K562 (cell line): ENCODE results near the gene ACTL7B. TPM values are rescaled to one million over a fixed set of nuclear protein-coding genes. Genes with fewer than 3 reads are reported as not detected.

ENCODE experiments used
- ATAC-seq: fragments of 200-7000 bp; cut with Tn5 transposase; 3 replicates; pipeline ENCODE4 v1.9.1; 2020; ENCODE audit warnings: moderate library complexity
- BruUV-seq: library from RNA; stranded (reverse); fragments of 400-500 nt; replicated peaks from 2 replicates; lab custom pipeline; 2021; lab: Mats Ljungman, UMichigan
- CTCF ChIA-PET: fragments of 300-600 bp; formaldehyde crosslinking; extraction: SDS; loops from one replicate; lab custom pipeline; 2021; ENCODE audit warnings: low intra/inter-chr PET ratio; lab: Yijun Ruan, JAX
- POLR2A ChIA-PET: fragments of 300-600, 350-650 bp; sonication (Branson Sonifier 250); formaldehyde crosslinking; extraction: SDS; loops from one replicate; lab custom pipeline; 2021; ENCODE audit warnings: antibody characterized with exemption, inconsistent platforms; lab: Yijun Ruan, JAX
- DNase-seq, 4 experiments: peaks; one replicate each; pipeline versions ENCODE4 v3.0.0 to v3.0.0-alpha.2; 2011 to 2018; ENCODE audit warnings: low spot score in 3 of 4, mixed read lengths in 3 of 4; ENCODE audit errors: extremely low read depth in 1 of 4
- FAIRE-seq: peaks from 2 replicates; lab custom pipeline; 2011; peaks lifted over from hg19 to GRCh38; lab: Jason Lieb, UNC
- H2AFZ ChIP-seq: 2 replicates; pipeline ENCODE4 v1.6.0; 2011; ENCODE audit warnings: low read depth, low read length, control low read depth, inconsistent platforms
- H3K27ac ChIP-seq: fragments of 200-600 bp; 3 replicates; pipeline ENCODE4 v1.8.0; 2011; ENCODE audit warnings: low read depth, mild to moderate bottlenecking, control low read depth, inconsistent platforms, low read length, moderate library complexity, mixed read lengths; ENCODE audit errors: extremely low read depth
- H3K27me3 ChIP-seq, 2 experiments: fragments of 300-600 bp in 1 of 2; 2 replicates in 1 of 2; 3 replicates in 1 of 2; pipeline versions ENCODE4 v1.6.0 to v1.8.0; 2011; ENCODE audit warnings: inconsistent platforms in 2 of 2, low read length in 2 of 2, mild to moderate bottlenecking in 1 of 2, mixed read lengths in 1 of 2, moderate library complexity in 1 of 2; ENCODE audit not compliant: control insufficient read depth in 2 of 2, insufficient read depth in 2 of 2
- H3K36me3 ChIP-seq: fragments of 300-600 bp; 3 replicates; pipeline ENCODE4 v1.8.0; 2011; ENCODE audit warnings: mild to moderate bottlenecking, low read length, inconsistent platforms; ENCODE audit not compliant: control insufficient read depth, insufficient read depth
- H3K4me1 ChIP-seq, 2 experiments: fragments of 200-600 bp in 1 of 2; replicated peaks in 1 of 2; 2 replicates in 1 of 2; 3 replicates in 1 of 2; pipeline versions ENCODE4 v1.5.1 to v1.8.0; 2011; ENCODE audit warnings: inconsistent platforms in 2 of 2, low read length in 2 of 2, mild to moderate bottlenecking in 1 of 2, mixed read lengths in 1 of 2, moderate library complexity in 1 of 2; ENCODE audit not compliant: control insufficient read depth in 2 of 2, insufficient read depth in 2 of 2
- H3K4me2 ChIP-seq: 2 replicates; pipeline ENCODE4 v1.6.1; 2011; ENCODE audit warnings: low read length, control low read depth, inconsistent platforms, mixed read lengths; ENCODE audit not compliant: insufficient read depth
- H3K4me3 ChIP-seq: fragments of 200-600 bp; sonication (generic), shearing (Covaris generic); 2 replicates; pipeline ENCODE4 v1.5.1; 2016; ENCODE audit warnings: control low read depth, inconsistent platforms
- H3K79me2 ChIP-seq: fragments of 200-600 bp; 3 replicates; pipeline ENCODE4 v1.8.0; 2011; ENCODE audit warnings: low read length, inconsistent platforms; ENCODE audit not compliant: control insufficient read depth, insufficient read depth
- H3K9ac ChIP-seq, 2 experiments: 2 replicates each; pipeline versions ENCODE4 v1.6.0 to v1.6.1; 2011; ENCODE audit warnings: low read depth in 2 of 2, low read length in 2 of 2, control low read depth in 1 of 2, inconsistent platforms in 1 of 2, mild to moderate bottlenecking in 1 of 2, mixed read lengths in 1 of 2; ENCODE audit not compliant: insufficient read depth in 1 of 2
- H3K9me1 ChIP-seq: one replicate; pipeline ENCODE4 v1.6.0; 2011; ENCODE audit warnings: inconsistent platforms, mild to moderate bottlenecking, low read length, moderate library complexity; ENCODE audit not compliant: control insufficient read depth, insufficient read depth
- H3K9me3 ChIP-seq: replicated peaks from 2 replicates; pipeline ENCODE4 v1.5.1; 2011; ENCODE audit warnings: low read depth, low read length, inconsistent platforms; ENCODE audit not compliant: control insufficient read depth, insufficient read depth
- H4K20me1 ChIP-seq: replicated peaks from 2 replicates; pipeline ENCODE4 v1.6.1; 2011; ENCODE audit warnings: low read length, inconsistent platforms, mixed read lengths; ENCODE audit not compliant: control insufficient read depth, insufficient read depth
- CHD4 ChIP-seq: fragments of 200-600 bp; sonication (generic); IDR thresholded peaks from 3 replicates; pipeline ENCODE4 v1.6.1; 2012; ENCODE audit warnings: low read depth, mild to moderate bottlenecking, mixed read lengths, low read length, inconsistent platforms; ENCODE audit not compliant: insufficient read depth, insufficient replicate concordance, poor library complexity, severe bottlenecking
- NR2F6 ChIP-seq: fragments of 450-650 bp; formaldehyde crosslinking; IDR thresholded peaks from 2 replicates; pipeline ENCODE4 v1.4.0; 2020; ENCODE audit warnings: mild to moderate bottlenecking
- NR3C1 ChIP-seq: sonication (generic); formaldehyde crosslinking; IDR thresholded peaks from 2 replicates; pipeline ENCODE4 v1.8.1; 2022; ENCODE audit warnings: missing genetic modification reagents
- ZFP91 ChIP-seq: sonication (generic); formaldehyde crosslinking; IDR thresholded peaks from 2 replicates; pipeline ENCODE4 v1.8.0; 2022; ENCODE audit warnings: mild to moderate bottlenecking, missing genetic modification reagents
- ZMIZ1 ChIP-seq, 2 experiments: fragments of 150-350 bp in 1 of 2; IDR thresholded peaks; 2 replicates each; pipeline ENCODE4 v1.6.1; 2012 to 2016; ENCODE audit warnings: low read depth in 2 of 2, low read length in 2 of 2, mild to moderate bottlenecking in 1 of 2, moderate library complexity in 1 of 2
- WGBS: fragments of 100-300 bp; shearing (Covaris generic); methylation state at CpG from one replicate; pipeline ENCODE4 v1.1.6; 2016; ENCODE audit warnings: low coverage, mixed read lengths; ENCODE audit not compliant: insufficient coverage; ENCODE audit errors: missing lambda C conversion rate; 5-methylcytosine and 5-hydroxymethylcytosine counted together
- in situ Hi-C: fragments of 300-500 bp; cut with MboI; formaldehyde crosslinking; loops from 4 replicates; pipeline ENCODE4 v1.15.0; 2018; ENCODE audit warnings: inconsistent platforms, mixed read lengths
- intact Hi-C: fragments of 100-400 bp; cut with micrococcal nuclease; formaldehyde crosslinking; loops from 2 replicates; pipeline ENCODE4 v1.14.2; 2022
- polyA plus RNA-seq, 8 experiments: library from polyadenylated mRNA; depleted of rRNA in 4 of 8; stranded (reverse) in 5 of 8; unstranded in 3 of 8; fragments of >200 nt; fragmentation: Nextera tagmentation in 2 of 8; fragmentation: Illumina TruSeq in 1 of 8; extraction: Ambion mirVana in 2 of 8; extraction: Trizol in 1 of 8; gene quantifications; 2 replicates each; pipeline versions ENCODE4 v1.2.1 to v1.2.3, GENCODE V29; 2011 to 2014; ENCODE audit warnings: inconsistent platforms in 1 of 8, missing spikeins in 1 of 8
- total RNA-seq, 7 experiments: library from RNA; depleted of rRNA in 6 of 7; stranded (reverse); fragments of >200 nt in 6 of 7; fragmentation: Illumina TruSeq in 2 of 7; extraction: Trizol in 2 of 7; gene quantifications; 2 replicates each; pipeline versions ENCODE4 v1.2.1 to v1.2.3, GENCODE V29; 2011 to 2021; ENCODE audit warnings: low replicate concordance in 1 of 7

Gene ACTL7B
- total and polyA plus RNA-seq, 9 of the 15 experiments (the other 6 are each of a cell fraction or from before 2014, with no cell fraction given), result not detected

DNA sequence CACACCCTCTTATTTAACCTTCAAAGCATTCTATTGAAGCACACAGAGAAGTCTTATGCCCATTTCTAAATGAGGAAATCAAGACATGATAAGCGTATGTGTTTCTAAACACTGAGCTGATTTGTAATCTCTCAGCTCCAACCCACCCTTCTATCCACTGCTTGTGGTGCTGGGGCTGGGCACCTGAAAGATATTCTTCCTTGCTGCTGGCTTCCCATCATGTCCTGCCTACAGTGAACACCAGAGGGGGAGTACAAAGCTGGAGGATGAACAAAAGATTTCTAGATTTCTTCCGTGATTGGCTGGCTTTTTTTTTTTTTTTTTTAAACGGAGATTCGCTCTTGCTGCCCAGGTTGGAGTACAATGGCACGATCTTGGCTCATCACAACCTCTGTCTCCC lies 20.6 kb upstream of the ACTL7B start:
- intact Hi-C loops (no loop called here), in situ Hi-C loops (loop anchor here (10.0 kb wide), 1 partner anchor 438 kb away; no protein-coding TSS in a partner anchor)
- CTCF ChIA-PET, result no interaction called here
- DNase-seq (no peak), ATAC-seq (no peak), FAIRE-seq (no peak)
- Histone ChIP-seq H3K9me3 (no peaks in the 10 kb centered on the region), H3K36me3 (peaks cover 85% of the 10 kb centered on the region), H3K4me3 (no peak overlapping the region), H3K9me1 (no peaks in the 10 kb centered on the region), H3K27me3 (no peaks in the 10 kb centered on the region), H3K9ac (no peak overlapping the region), H3K4me1 (no peaks in the 10 kb centered on the region), H4K20me1 (no peaks in the 10 kb centered on the region), H3K27ac (no peak overlapping the region), H3K4me2 (no peak overlapping the region), H2AFZ (no peak overlapping the region), H3K79me2 (no peaks in the 10 kb centered on the region)
- POLR2A ChIA-PET, result interaction anchor here (0.5 kb wide), 1 partner anchor 55 kb away, joined by 3 read pairs; no protein-coding TSS in a partner anchor
- TF ChIP-seq ZMIZ1 (IDR thresholded peaks at IDR 0.05; ENCODE audit: low read depth in 2 of 2, low read length in 2 of 2) (no peak), CHD4 (no peak), NR2F6 (CRISPR knock-in tag) (no peak), NR3C1 (CRISPR knock-in tag) (no peak), ZFP91 (CRISPR knock-in tag) (no peak)
- 82% methylated on average over 2 of the region's 5 CpGs for WGBS
- no TSS peak for BruUV-seq
